SK-N-SH (cell line): ENCODE data around the gene AGBL1. TPM values are rescaled to one million over a fixed set of nuclear protein-coding genes. Genes with fewer than 3 reads are reported as not detected.

ENCODE experiments used
- CTCF ChIA-PET: fragments of 300-600, 350-600 bp; formaldehyde crosslinking; extraction: SDS; loops from one replicate; lab custom pipeline; 2021; lab: Yijun Ruan, JAX
- POLR2A ChIA-PET: fragments of 350-600 bp; sonication (Branson Sonifier 250); formaldehyde crosslinking; extraction: SDS; loops from one replicate; lab custom pipeline; 2020; ENCODE audit warnings: antibody characterized with exemption, inconsistent platforms; lab: Yijun Ruan, JAX
- DNase-seq: peaks from one replicate; pipeline ENCODE4 v3.0.0; 2012
- H2AFZ ChIP-seq: fragments of 200-600 bp; sonication (generic); 2 replicates; pipeline ENCODE4 v1.8.1; 2016; ENCODE audit warnings: antibody characterized with exemption, mild to moderate bottlenecking, low read depth
- H3F3A ChIP-seq: fragments of 200-600 bp; sonication (generic); replicated peaks from 2 replicates; pipeline ENCODE3; 2016; ENCODE audit warnings: antibody characterized with exemption, mild to moderate bottlenecking; ENCODE audit not compliant: insufficient read depth
- H3K27ac ChIP-seq, 2 experiments: fragments of 200-500 bp in 1 of 2; fragments of 200-600 bp in 1 of 2; sonication (Bioruptor generic) in 1 of 2; sonication (generic), shearing (Covaris generic) in 1 of 2; 2 replicates each; pipeline versions ENCODE4 v1.5.1 to v1.6.1; 2014 to 2016; ENCODE audit warnings: low read depth in 2 of 2, inconsistent platforms in 1 of 2, low read length in 1 of 2, mild to moderate bottlenecking in 1 of 2, mixed read lengths in 1 of 2
- H3K27me3 ChIP-seq: fragments of 200-600 bp; sonication (generic), shearing (Covaris generic); 2 replicates; pipeline ENCODE4 v1.6.1; 2016; ENCODE audit warnings: mixed run types; ENCODE audit not compliant: insufficient read depth
- H3K36me3 ChIP-seq, 2 experiments: fragments of 200-500 bp in 1 of 2; fragments of 200-600 bp in 1 of 2; sonication (Bioruptor generic) in 1 of 2; sonication (generic) in 1 of 2; replicated peaks in 1 of 2; 2 replicates each; pipeline versions ENCODE3 to v1.5.1; 2014 to 2016; ENCODE audit warnings: low read length in 1 of 2, mild to moderate bottlenecking in 1 of 2; ENCODE audit not compliant: insufficient read depth in 2 of 2, control insufficient read depth in 1 of 2
- H3K4me1 ChIP-seq, 2 experiments: fragments of 200-500 bp in 1 of 2; fragments of 200-600 bp in 1 of 2; sonication (Bioruptor generic) in 1 of 2; sonication (generic), shearing (Covaris generic) in 1 of 2; 2 replicates each; pipeline versions ENCODE4 v1.5.1 to v1.6.1; 2014 to 2016; ENCODE audit warnings: low read depth in 1 of 2, low read length in 1 of 2, mixed run types in 1 of 2; ENCODE audit not compliant: insufficient read depth in 2 of 2, control insufficient read depth in 1 of 2
- H3K4me2 ChIP-seq: fragments of 200-600 bp; sonication (generic), shearing (Covaris generic); 2 replicates; pipeline ENCODE4 v1.6.1; 2017; ENCODE audit warnings: mixed run types
- H3K4me3 ChIP-seq, 2 experiments: fragments of 200-500 bp in 1 of 2; fragments of 200-600 bp in 1 of 2; sonication (Bioruptor generic) in 1 of 2; sonication (generic), shearing (Covaris generic) in 1 of 2; 2 replicates each; pipeline versions ENCODE4 v1.5.1 to v1.8.1; 2014 to 2016; ENCODE audit warnings: low read depth in 2 of 2, inconsistent platforms in 1 of 2, low read length in 1 of 2, mild to moderate bottlenecking in 1 of 2, mixed read lengths in 1 of 2, moderate library complexity in 1 of 2
- H3K79me2 ChIP-seq: fragments of 200-600 bp; sonication (generic); 2 replicates; pipeline ENCODE4 v1.8.1; 2017; ENCODE audit warnings: mild to moderate bottlenecking; ENCODE audit not compliant: insufficient read depth
- H3K9ac ChIP-seq: fragments of 200-600 bp; sonication (generic); 2 replicates; pipeline ENCODE4 v1.6.1; 2017; ENCODE audit warnings: mixed run types
- H3K9me2 ChIP-seq: fragments of 200-600 bp; sonication (generic); 2 replicates; pipeline ENCODE4 v1.6.1; 2017; ENCODE audit warnings: mixed run types
- H3K9me3 ChIP-seq: fragments of 200-600 bp; sonication (generic); 2 replicates; pipeline ENCODE4 v1.6.1; 2017; ENCODE audit warnings: mixed run types, mild to moderate bottlenecking, moderate library complexity
- H4K20me1 ChIP-seq: fragments of 200-600 bp; sonication (generic); 2 replicates; pipeline ENCODE4 v1.6.1; 2017; ENCODE audit warnings: mild to moderate bottlenecking, mixed run types; ENCODE audit not compliant: insufficient read depth
- EP300 ChIP-seq, 2 experiments: IDR thresholded peaks; 2 replicates each; pipeline versions ENCODE4 v1.4.0 to v1.6.1; 2012; ENCODE audit warnings: borderline replicate concordance in 1 of 2, low read depth in 1 of 2, low read length in 1 of 2
- JUND ChIP-seq: IDR thresholded peaks from 2 replicates; pipeline ENCODE4 v1.4.0; 2012
- MEF2A ChIP-seq: IDR thresholded peaks from 2 replicates; pipeline ENCODE4 v1.4.0; 2012; ENCODE audit warnings: low read depth, borderline replicate concordance
- NFIC ChIP-seq: IDR thresholded peaks from 2 replicates; pipeline ENCODE4 v1.4.0; 2012; ENCODE audit warnings: borderline replicate concordance
- RAD21 ChIP-seq: IDR thresholded peaks from 2 replicates; pipeline ENCODE4 v1.6.1; 2012; ENCODE audit warnings: mild to moderate bottlenecking, low read length
- RCOR1 ChIP-seq: fragments of 150-350 bp; IDR thresholded peaks from 2 replicates; pipeline ENCODE4 v1.6.1; 2017; ENCODE audit warnings: antibody characterized with exemption, low read length
- REST ChIP-seq: IDR thresholded peaks from 2 replicates; pipeline ENCODE4 v1.6.1; 2012; ENCODE audit warnings: mild to moderate bottlenecking, low read depth, low read length, moderate library complexity
- TAF1 ChIP-seq: IDR thresholded peaks from 2 replicates; pipeline ENCODE4 v1.6.1; 2012; ENCODE audit warnings: low read depth, mild to moderate bottlenecking, low read length, moderate library complexity, borderline replicate concordance
- TCF12 ChIP-seq: IDR thresholded peaks from 2 replicates; pipeline ENCODE4 v1.4.0; 2012
- WGBS: methylation state at CpG from one replicate; pipeline ENCODE4 v1.1.6; 2017; ENCODE audit warnings: low lambda C conversion rate; 5-methylcytosine and 5-hydroxymethylcytosine counted together
- polyA plus RNA-seq, 3 experiments: library from polyadenylated mRNA; depleted of rRNA; stranded (reverse); fragments of >200 nt; gene quantifications; 2 replicates each; pipeline ENCODE4 v1.2.3, GENCODE V29; 2012
- TF ChIP-seq, protein P1 (sequence below): fragments of 150-350 bp; IDR thresholded peaks from 2 replicates; pipeline ENCODE4 v1.6.1; 2017; ENCODE audit warnings: antibody characterized with exemption, low read length, low read depth, borderline replicate concordance
- TF ChIP-seq, protein P2 (sequence below): fragments of 200-600 bp; sonication (generic); IDR thresholded peaks from 2 replicates; pipeline ENCODE4 v1.6.1; 2017; ENCODE audit warnings: antibody characterized with exemption, mild to moderate bottlenecking, moderate library complexity

Gene AGBL1
- polyA plus RNA-seq, 1 of the 3 experiments (the other 2 are of a cell fraction), result not detected

- ChIA-PET CTCF (no interaction called here), POLR2A (no interaction called here)
- Histone ChIP-seq H3K27me3 (no peaks in the 10 kb centered on the region), H3K4me2 (no peak overlapping the region), H3K9ac (no peak overlapping the region), H3K27ac (no peak overlapping the region), H3K4me1 (peaks cover 0 to 8% of the 10 kb centered on the region in 2 experiments; a peak in 1 of 4 replicates), H3K9me3 (no peaks in the 10 kb centered on the region), H3K36me3 (no peaks in the 10 kb centered on the region), H4K20me1 (no peaks in the 10 kb centered on the region), H2AFZ (no peak overlapping the region), H3K4me3 (no peak overlapping the region), H3K9me2 (no peaks in the 10 kb centered on the region), H3F3A (no peaks in the 10 kb centered on the region), H3K79me2 (no peaks in the 10 kb centered on the region)
- WGBS, result 54% methylated on average over 12 of the region's 15 CpGs
- DNase-seq, result no peak
- no peak for TF ChIP-seq REST
- TF ChIP-seq JUND, result no peak
- TF ChIP-seq RAD21, result no peak
- TF ChIP-seq, protein P1, sequence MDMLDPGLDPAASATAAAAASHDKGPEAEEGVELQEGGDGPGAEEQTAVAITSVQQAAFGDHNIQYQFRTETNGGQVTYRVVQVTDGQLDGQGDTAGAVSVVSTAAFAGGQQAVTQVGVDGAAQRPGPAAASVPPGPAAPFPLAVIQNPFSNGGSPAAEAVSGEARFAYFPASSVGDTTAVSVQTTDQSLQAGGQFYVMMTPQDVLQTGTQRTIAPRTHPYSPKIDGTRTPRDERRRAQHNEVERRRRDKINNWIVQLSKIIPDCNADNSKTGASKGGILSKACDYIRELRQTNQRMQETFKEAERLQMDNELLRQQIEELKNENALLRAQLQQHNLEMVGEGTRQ, result no peak
- no peak for TF ChIP-seq RCOR1
- no peak for TF ChIP-seq TCF12
- TF ChIP-seq, protein P2, sequence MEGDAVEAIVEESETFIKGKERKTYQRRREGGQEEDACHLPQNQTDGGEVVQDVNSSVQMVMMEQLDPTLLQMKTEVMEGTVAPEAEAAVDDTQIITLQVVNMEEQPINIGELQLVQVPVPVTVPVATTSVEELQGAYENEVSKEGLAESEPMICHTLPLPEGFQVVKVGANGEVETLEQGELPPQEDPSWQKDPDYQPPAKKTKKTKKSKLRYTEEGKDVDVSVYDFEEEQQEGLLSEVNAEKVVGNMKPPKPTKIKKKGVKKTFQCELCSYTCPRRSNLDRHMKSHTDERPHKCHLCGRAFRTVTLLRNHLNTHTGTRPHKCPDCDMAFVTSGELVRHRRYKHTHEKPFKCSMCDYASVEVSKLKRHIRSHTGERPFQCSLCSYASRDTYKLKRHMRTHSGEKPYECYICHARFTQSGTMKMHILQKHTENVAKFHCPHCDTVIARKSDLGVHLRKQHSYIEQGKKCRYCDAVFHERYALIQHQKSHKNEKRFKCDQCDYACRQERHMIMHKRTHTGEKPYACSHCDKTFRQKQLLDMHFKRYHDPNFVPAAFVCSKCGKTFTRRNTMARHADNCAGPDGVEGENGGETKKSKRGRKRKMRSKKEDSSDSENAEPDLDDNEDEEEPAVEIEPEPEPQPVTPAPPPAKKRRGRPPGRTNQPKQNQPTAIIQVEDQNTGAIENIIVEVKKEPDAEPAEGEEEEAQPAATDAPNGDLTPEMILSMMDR, result no peak
- no peak for TF ChIP-seq TAF1
- no peak for TF ChIP-seq EP300 (IDR thresholded peaks at IDR 0.05; ENCODE audit: borderline replicate concordance in 1 of 2, low read depth in 1 of 2, low read length in 1 of 2)
- no peak for TF ChIP-seq MEF2A
- TF ChIP-seq NFIC, result no peak
Measured at GRCh38 chr15:86236356-86237110, 156.9 kb downstream of the AGBL1 start.
